Measurements from ENCODE around the gene TIAM2. TPM values are rescaled to one million over a fixed set of nuclear protein-coding genes. Genes with fewer than 3 reads are reported as not detected.

The TIAM2 gene
- polyA plus RNA-seq, 1 experiment, result 12.6 TPM

DNA sequence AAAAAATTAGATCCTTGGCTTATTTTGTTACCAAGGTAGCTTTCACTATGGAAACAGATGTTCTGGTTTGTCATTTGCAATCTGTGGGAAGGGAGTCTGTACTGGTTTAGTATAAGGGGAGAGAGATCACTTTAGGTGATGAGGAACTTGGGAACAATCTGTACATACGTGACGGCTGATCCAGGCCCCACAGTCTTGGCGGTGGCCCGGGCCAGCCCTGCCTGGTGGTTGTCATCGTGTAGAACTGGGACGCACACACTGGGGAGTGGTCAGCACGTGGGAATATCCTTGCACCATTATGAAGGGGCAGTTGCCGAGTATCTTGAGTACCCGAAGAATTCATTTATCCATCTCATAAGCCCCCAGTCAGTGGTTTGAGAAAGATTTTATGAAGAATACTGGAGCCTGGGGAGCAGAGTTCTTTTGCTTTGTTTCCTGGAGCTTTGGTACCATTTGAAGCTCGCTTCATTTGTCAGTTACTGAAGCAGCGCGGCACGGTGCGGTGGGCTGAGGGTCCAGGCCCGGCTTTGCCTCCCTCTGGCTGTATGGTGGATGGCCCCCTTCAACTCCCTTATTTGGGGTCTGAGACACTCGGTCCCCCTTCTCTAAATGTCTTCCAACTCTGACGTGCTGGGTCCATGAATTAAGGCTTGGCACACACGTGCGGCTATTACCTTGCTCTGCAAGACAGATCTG lies 245.9 kb downstream of the TIAM2 start:
- no peak for DNase-seq (ENCODE audit: low read depth, low spot score)
- POLR2A ChIA-PET, result no interaction called here
- no peaks in the 10 kb centered on the region for H3K27me3 ChIP-seq (ENCODE audit: control insufficient read depth, insufficient read depth, low read length)
- H3K27ac ChIP-seq (ENCODE audit: low read depth, low read length), result no peak overlapping the region
- CTCF ChIA-PET, result no interaction called here
- peaks cover 12% of the 10 kb centered on the region for H3K9me3 ChIP-seq (ENCODE audit: control insufficient read depth, insufficient read depth, low read length)
- TF ChIP-seq, protein P1, sequence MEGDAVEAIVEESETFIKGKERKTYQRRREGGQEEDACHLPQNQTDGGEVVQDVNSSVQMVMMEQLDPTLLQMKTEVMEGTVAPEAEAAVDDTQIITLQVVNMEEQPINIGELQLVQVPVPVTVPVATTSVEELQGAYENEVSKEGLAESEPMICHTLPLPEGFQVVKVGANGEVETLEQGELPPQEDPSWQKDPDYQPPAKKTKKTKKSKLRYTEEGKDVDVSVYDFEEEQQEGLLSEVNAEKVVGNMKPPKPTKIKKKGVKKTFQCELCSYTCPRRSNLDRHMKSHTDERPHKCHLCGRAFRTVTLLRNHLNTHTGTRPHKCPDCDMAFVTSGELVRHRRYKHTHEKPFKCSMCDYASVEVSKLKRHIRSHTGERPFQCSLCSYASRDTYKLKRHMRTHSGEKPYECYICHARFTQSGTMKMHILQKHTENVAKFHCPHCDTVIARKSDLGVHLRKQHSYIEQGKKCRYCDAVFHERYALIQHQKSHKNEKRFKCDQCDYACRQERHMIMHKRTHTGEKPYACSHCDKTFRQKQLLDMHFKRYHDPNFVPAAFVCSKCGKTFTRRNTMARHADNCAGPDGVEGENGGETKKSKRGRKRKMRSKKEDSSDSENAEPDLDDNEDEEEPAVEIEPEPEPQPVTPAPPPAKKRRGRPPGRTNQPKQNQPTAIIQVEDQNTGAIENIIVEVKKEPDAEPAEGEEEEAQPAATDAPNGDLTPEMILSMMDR (IDR thresholded peaks at IDR 0.05; ENCODE audit: low read depth, low read length), result no peak
- H3K4me3 ChIP-seq (ENCODE audit: low read depth, low read length), result no peak overlapping the region

GRCh38 chr6:155241966-155242365 lies 246.9 kb downstream of the TIAM2 start:
- H3K4me3 ChIP-seq (ENCODE audit: low read depth, low read length), result no peak overlapping the region
- H3K27me3 ChIP-seq (ENCODE audit: control insufficient read depth, insufficient read depth, low read length), result no peaks in the 10 kb centered on the region
- TF ChIP-seq, protein P1 (IDR thresholded peaks at IDR 0.05; ENCODE audit: low read depth, low read length), result no peak
- ChIA-PET POLR2A (no interaction called here), CTCF (no interaction called here)
- no peak for DNase-seq (ENCODE audit: low read depth, low spot score)
- H3K9me3 ChIP-seq (ENCODE audit: control insufficient read depth, insufficient read depth, low read length), result peaks cover 12% of the 10 kb centered on the region
- no peak overlapping the region for H3K27ac ChIP-seq (ENCODE audit: low read depth, low read length)

DNA sequence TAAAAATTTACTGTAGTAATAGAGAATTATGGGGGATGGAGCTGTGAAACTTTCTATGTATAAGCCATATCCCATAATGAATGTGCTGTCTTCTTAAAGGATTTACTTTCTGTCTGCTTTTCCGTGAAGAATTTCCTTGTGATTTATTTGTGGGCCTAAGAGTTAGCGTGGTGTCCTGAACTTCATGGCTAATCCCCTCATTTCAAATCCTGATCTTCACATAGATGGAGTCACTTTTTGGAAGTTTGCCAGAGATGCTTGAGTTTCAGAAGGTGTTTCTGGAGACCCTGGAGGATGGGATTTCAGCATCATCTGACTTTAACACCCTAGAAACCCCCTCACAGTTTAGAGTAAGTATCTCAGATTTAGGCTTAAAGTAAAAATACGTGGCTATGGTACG lies 249.3 kb downstream of the TIAM2 start:
- Histone ChIP-seq H3K27ac (ENCODE audit: low read depth, low read length) (no peak overlapping the region), H3K27me3 (ENCODE audit: control insufficient read depth, insufficient read depth, low read length) (no peaks in the 10 kb centered on the region), H3K9me3 (ENCODE audit: control insufficient read depth, insufficient read depth, low read length) (peaks cover 6% of the 10 kb centered on the region; the same call in 1 of the 2 replicates), H3K4me3 (ENCODE audit: low read depth, low read length) (no peak overlapping the region)
- DNase-seq (ENCODE audit: low read depth, low spot score), result no peak
- CTCF ChIA-PET, result interaction anchor here (1.1 kb wide), 1 partner anchor 60 kb away, joined by 5 read pairs; no protein-coding TSS in a partner anchor
- TF ChIP-seq, protein P1 (IDR thresholded peaks at IDR 0.05; ENCODE audit: low read depth, low read length), result no peak
- POLR2A ChIA-PET, result no interaction called here

DNA sequence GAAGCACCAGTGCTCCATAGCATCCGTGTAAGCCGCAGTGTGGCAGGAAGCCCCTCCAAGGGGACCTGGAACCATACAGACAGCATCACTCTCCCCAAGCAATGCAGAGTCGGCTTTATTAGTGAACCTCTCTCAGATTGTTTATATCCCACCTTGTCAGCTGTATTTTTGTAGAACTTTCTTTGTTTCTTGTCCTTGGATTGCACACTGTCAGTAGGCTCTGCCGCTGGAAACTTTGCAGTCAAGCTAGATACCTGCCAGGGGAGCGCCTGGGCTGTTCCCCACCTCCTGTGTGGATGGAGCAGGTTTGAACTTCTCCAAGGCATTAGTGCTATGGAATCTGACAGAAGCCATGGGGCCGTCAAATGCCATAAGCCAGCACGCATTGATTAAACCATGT lies 250.1 kb downstream of the TIAM2 start:
- TF ChIP-seq, protein P1 (IDR thresholded peaks at IDR 0.05; ENCODE audit: low read depth, low read length), result no peak
- ChIA-PET POLR2A (interaction anchor here (0.7 kb wide), 1 partner anchor 91 kb away, joined by 3 read pairs; no protein-coding TSS in a partner anchor), CTCF (interaction anchor here (1.0 to 1.5 kb wide), 2 partner anchors 67 to 317 kb away, joined by 3 to 5 read pairs; no protein-coding TSS in a partner anchor)
- DNase-seq (ENCODE audit: low read depth, low spot score), result no peak
- Histone ChIP-seq H3K27ac (ENCODE audit: low read depth, low read length) (no peak overlapping the region), H3K9me3 (ENCODE audit: control insufficient read depth, insufficient read depth, low read length) (peaks cover 6% of the 10 kb centered on the region; the same call in 1 of the 2 replicates), H3K27me3 (ENCODE audit: control insufficient read depth, insufficient read depth, low read length) (no peaks in the 10 kb centered on the region), H3K4me3 (ENCODE audit: low read depth, low read length) (no peak overlapping the region)

- H3K27me3 ChIP-seq (ENCODE audit: control insufficient read depth, insufficient read depth, low read length), result no peaks in the 10 kb centered on the region
- POLR2A ChIA-PET, result interaction anchor here (0.7 kb wide), 3 partner anchors 30 to 92 kb away, joined by 3 to 7 read pairs (median 3); no protein-coding TSS in a partner anchor
- no peak for DNase-seq (ENCODE audit: low read depth, low spot score)
- CTCF ChIA-PET, result interaction anchor here (0.9 to 1.5 kb wide), 5 partner anchors 68 to 570 kb away, joined by 3 to 5 read pairs (median 5); no protein-coding TSS in a partner anchor
- no peak overlapping the region for H3K27ac ChIP-seq (ENCODE audit: low read depth, low read length)
- H3K9me3 ChIP-seq (ENCODE audit: control insufficient read depth, insufficient read depth, low read length), result peaks cover 5% of the 10 kb centered on the region; the same call in 1 of the 2 replicates
- H3K4me3 ChIP-seq (ENCODE audit: low read depth, low read length), result no peak overlapping the region
- TF ChIP-seq, protein P1 (IDR thresholded peaks at IDR 0.05; ENCODE audit: low read depth, low read length), result no peak
Measured at GRCh38 chr6:155245831-155246230, 250.7 kb downstream of the TIAM2 start.
